Ectodermal cell (in vitro differentiated cells): ENCODE results near the gene VGLL1.

Source experiments
- H3K27ac ChIP-seq: 2 replicates; pipeline ENCODE4 v1.7.0; 2013; ENCODE audit warnings: mild to moderate bottlenecking, low read depth, low read length; ENCODE audit not compliant: insufficient read depth, poor library complexity, severe bottlenecking
- H3K27me3 ChIP-seq: 2 replicates; pipeline ENCODE4 v1.7.0; 2013; ENCODE audit warnings: mild to moderate bottlenecking, low read length; ENCODE audit not compliant: insufficient read depth, control insufficient read depth, poor library complexity, severe bottlenecking
- H3K36me3 ChIP-seq: one replicate; pipeline ENCODE4 v1.7.0; 2013; ENCODE audit warnings: low read length; ENCODE audit not compliant: control insufficient read depth, insufficient read depth
- H3K4me1 ChIP-seq: one replicate; pipeline ENCODE4 v1.7.0; 2013; ENCODE audit warnings: low read length; ENCODE audit not compliant: control insufficient read depth, insufficient read depth
- H3K4me3 ChIP-seq: 2 replicates; pipeline ENCODE4 v1.7.0; 2013; ENCODE audit warnings: low read depth, low read length, control low read depth; ENCODE audit not compliant: insufficient read depth
- H3K9me3 ChIP-seq: 2 replicates; pipeline ENCODE4 v1.7.0; 2013; ENCODE audit warnings: mild to moderate bottlenecking, low read length, moderate library complexity; ENCODE audit not compliant: control insufficient read depth
- WGBS, 2 experiments: methylation state at CpG; one replicate each; pipeline ENCODE4 v1.1.7; 2013; ENCODE audit warnings: missing lambda C conversion rate in 2 of 2; 5-methylcytosine and 5-hydroxymethylcytosine counted together

The VGLL1 gene

GRCh38 chrX:136586386-136586785 is 54.4 kb downstream of the VGLL1 start:
- no peaks in the 10 kb centered on the region for H3K4me1 ChIP-seq
- no peak overlapping the region for H3K4me3 ChIP-seq
- H3K36me3 ChIP-seq, result no peaks in the 10 kb centered on the region
- no peak overlapping the region for H3K27ac ChIP-seq
- no peaks in the 10 kb centered on the region for H3K27me3 ChIP-seq
- no peaks in the 10 kb centered on the region for H3K9me3 ChIP-seq
- WGBS, 2 experiments, result 77 to 83% methylated on average over 3 of the region's 3 CpGs

GRCh38 chrX:136587532-136587931 is 55.5 kb downstream of the VGLL1 start:
- H3K27ac ChIP-seq, result no peak overlapping the region
- H3K27me3 ChIP-seq, result no peaks in the 10 kb centered on the region
- WGBS, 2 experiments, result 85 to 92% methylated on average over 1 to 2 of the region's 3 CpGs
- H3K4me3 ChIP-seq, result no peak overlapping the region
- no peaks in the 10 kb centered on the region for H3K9me3 ChIP-seq
- no peaks in the 10 kb centered on the region for H3K4me1 ChIP-seq
- no peaks in the 10 kb centered on the region for H3K36me3 ChIP-seq

DNA sequence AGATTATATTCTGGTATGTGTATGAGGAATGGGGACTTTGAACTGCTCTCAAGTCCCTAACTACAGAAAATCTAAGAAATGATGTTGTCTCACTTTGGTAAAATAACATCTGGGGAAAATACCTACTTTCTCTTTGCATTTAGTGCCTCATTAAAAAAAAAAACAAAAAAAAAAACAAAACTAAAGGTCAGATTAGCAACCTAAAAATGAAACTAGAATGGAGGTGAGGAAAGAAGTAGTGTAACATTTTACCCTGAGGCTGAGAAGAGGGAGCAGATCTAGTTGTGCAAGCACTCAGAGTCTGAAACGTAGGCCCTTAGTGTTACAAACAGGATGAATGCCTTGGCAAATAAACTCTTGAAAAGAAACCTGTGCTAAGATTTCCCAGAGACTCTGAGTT is 56.0 kb downstream of the VGLL1 start:
- H3K4me3 ChIP-seq, result no peak overlapping the region
- no peaks in the 10 kb centered on the region for H3K4me1 ChIP-seq
- no peaks in the 10 kb centered on the region for H3K27me3 ChIP-seq
- H3K27ac ChIP-seq, result no peak overlapping the region
- H3K36me3 ChIP-seq, result no peaks in the 10 kb centered on the region
- H3K9me3 ChIP-seq, result no peaks in the 10 kb centered on the region
- WGBS, 2 experiments, result 88 to 100% methylated on average over 1 of the region's 1 CpG

- no peaks in the 10 kb centered on the region for H3K4me1 ChIP-seq
- H3K4me3 ChIP-seq, result no peak overlapping the region
- H3K27me3 ChIP-seq, result no peaks in the 10 kb centered on the region
- no peak overlapping the region for H3K27ac ChIP-seq
- H3K36me3 ChIP-seq, result no peaks in the 10 kb centered on the region
- H3K9me3 ChIP-seq, result no peaks in the 10 kb centered on the region
- 97 to 100% methylated on average over 3 of the region's 3 CpGs for WGBS, 2 experiments
These were observed 58.0 kb downstream of the VGLL1 start for GRCh38 chrX:136589966-136590365.

DNA sequence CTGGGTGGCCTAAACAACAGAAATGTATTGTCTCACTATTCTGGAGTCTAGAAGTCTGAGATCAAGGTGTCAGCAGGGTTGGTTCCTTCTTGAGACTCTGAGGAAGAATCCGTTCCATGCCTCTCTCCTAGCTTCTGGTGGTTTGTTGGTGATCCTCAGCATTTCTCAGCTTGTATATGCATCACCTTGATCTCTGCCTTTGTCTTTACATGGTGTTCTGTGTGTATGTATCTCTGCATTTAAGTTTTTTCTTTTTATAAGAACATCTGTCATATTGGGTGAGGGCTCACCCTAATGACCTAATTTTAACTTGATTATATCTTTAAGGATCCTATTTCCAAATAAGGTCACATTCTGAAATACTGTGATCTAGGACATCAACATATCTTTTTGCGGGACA is 65.3 kb downstream of the VGLL1 start:
- H3K9me3 ChIP-seq, result no peaks in the 10 kb centered on the region
- 96 to 100% methylated on average over 2 of the region's 2 CpGs for WGBS, 2 experiments
- no peak overlapping the region for H3K27ac ChIP-seq
- H3K4me1 ChIP-seq, result no peaks in the 10 kb centered on the region
- no peaks in the 10 kb centered on the region for H3K36me3 ChIP-seq
- H3K4me3 ChIP-seq, result no peak overlapping the region
- H3K27me3 ChIP-seq, result no peaks in the 10 kb centered on the region

DNA sequence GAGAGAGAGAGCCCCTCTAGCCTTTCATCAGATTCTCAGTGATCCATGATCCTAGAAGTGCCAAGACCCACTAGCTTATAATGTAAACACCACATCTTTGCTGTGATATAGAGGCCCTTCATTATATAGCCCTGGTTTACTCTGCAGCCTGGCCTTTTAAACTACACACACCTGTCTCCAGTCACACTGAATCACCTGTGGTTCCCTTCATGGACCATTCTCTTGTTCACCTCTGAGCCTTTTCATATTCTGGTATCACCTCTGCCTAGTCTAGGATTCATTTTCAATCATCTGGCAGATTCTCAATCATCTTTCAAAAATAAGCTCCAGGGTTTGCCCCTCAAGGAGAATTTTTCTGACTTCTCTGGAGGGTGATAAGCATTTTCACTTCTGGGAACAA is 65.9 kb downstream of the VGLL1 start:
- H3K27me3 ChIP-seq, result no peaks in the 10 kb centered on the region
- H3K4me1 ChIP-seq, result no peaks in the 10 kb centered on the region
- no peaks in the 10 kb centered on the region for H3K36me3 ChIP-seq
- H3K4me3 ChIP-seq, result no peak overlapping the region
- no peaks in the 10 kb centered on the region for H3K9me3 ChIP-seq
- no peak overlapping the region for H3K27ac ChIP-seq

DNA sequence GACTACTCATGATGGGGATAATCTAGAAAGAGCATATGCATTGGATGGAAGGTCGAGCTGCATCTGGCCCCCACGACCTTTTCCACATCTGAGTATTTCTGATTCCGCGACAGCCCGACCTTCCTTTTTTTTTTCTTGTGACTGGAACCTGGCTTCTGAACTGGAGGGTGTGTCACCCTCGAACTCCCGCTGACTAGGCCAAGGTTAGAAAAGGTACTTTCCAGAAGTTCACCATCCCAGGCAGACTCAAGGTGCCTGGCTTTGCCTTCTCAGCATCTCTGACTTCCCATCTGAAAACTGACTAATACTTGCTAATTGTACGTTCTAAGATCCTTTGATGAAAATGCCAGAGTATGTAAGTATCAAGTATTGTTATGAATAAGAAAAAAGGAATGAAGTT is 66.6 kb downstream of the VGLL1 start:
- Histone ChIP-seq H3K27ac (no peak overlapping the region), H3K36me3 (no peaks in the 10 kb centered on the region), H3K4me3 (no peak overlapping the region), H3K27me3 (no peaks in the 10 kb centered on the region), H3K9me3 (no peaks in the 10 kb centered on the region), H3K4me1 (no peaks in the 10 kb centered on the region)
- WGBS, 2 experiments, result 81 to 83% methylated on average over 8 of the region's 8 CpGs

- Histone ChIP-seq H3K4me1 (no peaks in the 10 kb centered on the region), H3K9me3 (no peaks in the 10 kb centered on the region), H3K27me3 (no peaks in the 10 kb centered on the region), H3K27ac (no peak overlapping the region), H3K36me3 (no peaks in the 10 kb centered on the region), H3K4me3 (no peak overlapping the region)
- WGBS, 2 experiments, result no CpG with 5 or more reads among the region's 1 CpG
These were observed 68.0 kb downstream of the VGLL1 start for GRCh38 chrX:136600059-136600458.
